GM12878 (cell line): ENCODE results near the gene TRAF3IP3. TPM values are rescaled to one million over a fixed set of nuclear protein-coding genes. Genes with fewer than 3 reads are reported as not detected.

Experiments used
- ATF7 ChIP-seq: fragments of 450-650 bp; IDR thresholded peaks from 2 replicates; pipeline ENCODE4 v1.6.1; 2016; ENCODE audit warnings: low read depth, mild to moderate bottlenecking
- CREB1 ChIP-seq: IDR thresholded peaks from 2 replicates; pipeline ENCODE4 v1.6.1; 2012; ENCODE audit warnings: low read depth, mild to moderate bottlenecking, inconsistent platforms
- KDM1A ChIP-seq: fragments of 200-600 bp; sonication (generic); IDR thresholded peaks from 2 replicates; pipeline ENCODE4 v1.6.1; 2016; ENCODE audit warnings: borderline replicate concordance
- NFYB ChIP-seq: IDR thresholded peaks from 2 replicates; pipeline ENCODE4 v1.6.1; 2011; ENCODE audit warnings: low read depth, mild to moderate bottlenecking, low read length, improper control_type of control experiment, moderate library complexity; ENCODE audit not compliant: insufficient read depth
- RCOR1 ChIP-seq: conservative IDR thresholded peaks from 2 replicates; pipeline ENCODE4 v1.6.1; 2012; ENCODE audit warnings: low read depth, low read length, improper control_type of control experiment
- SRF ChIP-seq, 2 experiments: IDR thresholded peaks; 2 replicates each; pipeline ENCODE4 v1.6.1; 2011; ENCODE audit warnings: low read depth in 2 of 2, low read length in 2 of 2, mild to moderate bottlenecking in 1 of 2, moderate library complexity in 1 of 2
- ZNF384 ChIP-seq: IDR thresholded peaks from 2 replicates; pipeline ENCODE4 v1.6.1; 2012; ENCODE audit warnings: low read depth, mild to moderate bottlenecking, low read length, improper control_type of control experiment, borderline replicate concordance
- polyA plus RNA-seq, 11 experiments: library from polyadenylated mRNA; depleted of rRNA in 4 of 11; unstranded in 6 of 11; stranded (reverse) in 5 of 11; fragments of >200 nt; fragmentation: Nextera tagmentation in 4 of 11; fragmentation: Illumina TruSeq in 1 of 11; extraction: Ambion mirVana in 4 of 11; extraction: Trizol in 1 of 11; gene quantifications; 1 replicate in 1 of 11; 2 replicates in 10 of 11; pipeline versions ENCODE4 v1.2.1 to v1.2.3, GENCODE V29; 2011 to 2016; ENCODE audit warnings: inconsistent platforms in 2 of 11, missing spikeins in 2 of 11, low read depth in 1 of 11
- total RNA-seq, 4 experiments: library from RNA; depleted of rRNA in 3 of 4; stranded (reverse); fragments of >200 nt in 3 of 4; fragmentation: Illumina TruSeq in 1 of 4; extraction: Trizol in 1 of 4; gene quantifications; 2 replicates each; pipeline versions ENCODE4 v1.2.1 to v1.2.3, GENCODE V29; 2013 to 2021
- TF ChIP-seq, protein P1 (sequence below): fragments of 450-650 bp; IDR thresholded peaks from 2 replicates; pipeline ENCODE4 v1.6.1; 2018; ENCODE audit warnings: mild to moderate bottlenecking, low read depth, moderate library complexity; ENCODE audit not compliant: partially characterized antibody
- TF ChIP-seq, protein P2 (sequence below): fragments of 450-650 bp; IDR thresholded peaks from 2 replicates; pipeline ENCODE4 v1.6.1; 2017; ENCODE audit warnings: antibody characterized with exemption, mild to moderate bottlenecking, moderate library complexity
- TF ChIP-seq, protein P3 (sequence below): IDR thresholded peaks from 2 replicates; pipeline ENCODE4 v1.6.1; 2012; ENCODE audit warnings: low read length, inconsistent platforms
- TF ChIP-seq, protein P4 (sequence below): IDR thresholded peaks from 2 replicates; pipeline ENCODE4 v1.6.1; 2011; ENCODE audit warnings: low read depth, mild to moderate bottlenecking, low read length, moderate library complexity, borderline replicate concordance; ENCODE audit errors: extremely low read depth
- TF ChIP-seq, protein P5 (sequence below): fragments of 450-650 bp; IDR thresholded peaks from 2 replicates; pipeline ENCODE4 v1.6.1; 2018; ENCODE audit warnings: borderline replicate concordance, mild to moderate bottlenecking; ENCODE audit not compliant: partially characterized antibody
- TF ChIP-seq, protein P6 (sequence below): fragments of 450-650 bp; formaldehyde crosslinking; IDR thresholded peaks from 2 replicates; pipeline ENCODE4 v1.4.0; 2022; ENCODE audit warnings: mild to moderate bottlenecking, moderate library complexity

TRAF3IP3 gene
- total and polyA plus RNA-seq, 10 of the 15 experiments (the other 5 are each of a cell fraction or from before 2014, with no cell fraction given), result 61.6 to 121 (median 96.5) TPM

DNA sequence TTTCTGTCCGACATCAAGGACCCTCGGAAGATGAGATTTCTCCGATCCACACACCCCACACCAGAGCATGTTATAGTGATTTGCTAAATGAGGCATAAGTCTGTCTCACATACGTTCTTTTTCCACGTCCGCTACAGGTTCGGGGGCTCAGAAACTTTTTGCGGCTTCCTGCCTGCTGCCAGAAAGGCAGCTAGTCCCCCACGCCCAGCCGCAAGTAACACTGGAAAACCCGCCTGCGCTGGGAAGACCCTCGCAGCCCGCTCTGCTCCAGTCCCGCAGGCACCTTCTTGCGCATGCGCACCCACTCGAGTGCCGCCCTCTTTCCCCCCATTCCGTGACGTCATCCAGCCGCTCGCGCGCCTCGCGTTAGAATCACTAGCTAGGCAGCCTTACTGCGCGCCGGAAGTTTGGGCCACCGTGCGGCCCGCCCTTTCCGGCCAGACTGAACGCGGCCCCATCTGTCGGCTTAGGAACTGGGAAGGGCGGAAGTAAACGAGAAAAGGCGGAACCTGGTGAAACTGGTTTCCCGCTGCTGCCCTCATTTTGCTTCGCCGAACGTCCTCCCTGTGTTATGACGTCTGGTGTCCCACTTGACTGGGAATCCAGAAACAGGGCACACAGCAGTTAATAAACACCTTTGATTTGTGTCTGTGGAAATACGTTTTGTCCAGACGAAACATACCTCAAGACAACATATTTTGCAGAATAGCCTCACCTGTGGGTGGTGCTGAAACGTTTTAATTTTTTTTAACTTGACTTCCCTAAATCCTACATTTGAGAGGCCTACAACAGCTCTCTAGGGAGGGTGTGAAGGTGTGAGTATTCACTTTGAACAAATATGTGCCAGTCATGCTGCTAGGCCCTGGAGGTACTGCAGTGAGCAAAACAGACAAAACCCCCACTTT, 28.7 kb downstream of the TRAF3IP3 start, which contains the start of gene C1orf74 (continued):
- TF ChIP-seq, protein P1, sequence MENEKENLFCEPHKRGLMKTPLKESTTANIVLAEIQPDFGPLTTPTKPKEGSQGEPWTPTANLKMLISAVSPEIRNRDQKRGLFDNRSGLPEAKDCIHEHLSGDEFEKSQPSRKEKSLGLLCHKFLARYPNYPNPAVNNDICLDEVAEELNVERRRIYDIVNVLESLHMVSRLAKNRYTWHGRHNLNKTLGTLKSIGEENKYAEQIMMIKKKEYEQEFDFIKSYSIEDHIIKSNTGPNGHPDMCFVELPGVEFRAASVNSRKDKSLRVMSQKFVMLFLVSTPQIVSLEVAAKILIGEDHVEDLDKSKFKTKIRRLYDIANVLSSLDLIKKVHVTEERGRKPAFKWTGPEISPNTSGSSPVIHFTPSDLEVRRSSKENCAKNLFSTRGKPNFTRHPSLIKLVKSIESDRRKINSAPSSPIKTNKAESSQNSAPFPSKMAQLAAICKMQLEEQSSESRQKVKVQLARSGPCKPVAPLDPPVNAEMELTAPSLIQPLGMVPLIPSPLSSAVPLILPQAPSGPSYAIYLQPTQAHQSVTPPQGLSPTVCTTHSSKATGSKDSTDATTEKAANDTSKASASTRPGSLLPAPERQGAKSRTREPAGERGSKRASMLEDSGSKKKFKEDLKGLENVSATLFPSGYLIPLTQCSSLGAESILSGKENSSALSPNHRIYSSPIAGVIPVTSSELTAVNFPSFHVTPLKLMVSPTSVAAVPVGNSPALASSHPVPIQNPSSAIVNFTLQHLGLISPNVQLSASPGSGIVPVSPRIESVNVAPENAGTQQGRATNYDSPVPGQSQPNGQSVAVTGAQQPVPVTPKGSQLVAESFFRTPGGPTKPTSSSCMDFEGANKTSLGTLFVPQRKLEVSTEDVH, result peak; percentile 75
- TF ChIP-seq, protein P2, sequence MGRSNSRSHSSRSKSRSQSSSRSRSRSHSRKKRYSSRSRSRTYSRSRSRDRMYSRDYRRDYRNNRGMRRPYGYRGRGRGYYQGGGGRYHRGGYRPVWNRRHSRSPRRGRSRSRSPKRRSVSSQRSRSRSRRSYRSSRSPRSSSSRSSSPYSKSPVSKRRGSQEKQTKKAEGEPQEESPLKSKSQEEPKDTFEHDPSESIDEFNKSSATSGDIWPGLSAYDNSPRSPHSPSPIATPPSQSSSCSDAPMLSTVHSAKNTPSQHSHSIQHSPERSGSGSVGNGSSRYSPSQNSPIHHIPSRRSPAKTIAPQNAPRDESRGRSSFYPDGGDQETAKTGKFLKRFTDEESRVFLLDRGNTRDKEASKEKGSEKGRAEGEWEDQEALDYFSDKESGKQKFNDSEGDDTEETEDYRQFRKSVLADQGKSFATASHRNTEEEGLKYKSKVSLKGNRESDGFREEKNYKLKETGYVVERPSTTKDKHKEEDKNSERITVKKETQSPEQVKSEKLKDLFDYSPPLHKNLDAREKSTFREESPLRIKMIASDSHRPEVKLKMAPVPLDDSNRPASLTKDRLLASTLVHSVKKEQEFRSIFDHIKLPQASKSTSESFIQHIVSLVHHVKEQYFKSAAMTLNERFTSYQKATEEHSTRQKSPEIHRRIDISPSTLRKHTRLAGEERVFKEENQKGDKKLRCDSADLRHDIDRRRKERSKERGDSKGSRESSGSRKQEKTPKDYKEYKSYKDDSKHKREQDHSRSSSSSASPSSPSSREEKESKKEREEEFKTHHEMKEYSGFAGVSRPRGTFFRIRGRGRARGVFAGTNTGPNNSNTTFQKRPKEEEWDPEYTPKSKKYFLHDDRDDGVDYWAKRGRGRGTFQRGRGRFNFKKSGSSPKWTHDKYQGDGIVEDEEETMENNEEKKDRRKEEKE, result no peak
- TF ChIP-seq ZNF384, result no peak
- TF ChIP-seq NFYB, result no peak
- TF ChIP-seq RCOR1, result peak; percentile 81; the same call in 1 of the 2 replicates
- TF ChIP-seq, protein P3, sequence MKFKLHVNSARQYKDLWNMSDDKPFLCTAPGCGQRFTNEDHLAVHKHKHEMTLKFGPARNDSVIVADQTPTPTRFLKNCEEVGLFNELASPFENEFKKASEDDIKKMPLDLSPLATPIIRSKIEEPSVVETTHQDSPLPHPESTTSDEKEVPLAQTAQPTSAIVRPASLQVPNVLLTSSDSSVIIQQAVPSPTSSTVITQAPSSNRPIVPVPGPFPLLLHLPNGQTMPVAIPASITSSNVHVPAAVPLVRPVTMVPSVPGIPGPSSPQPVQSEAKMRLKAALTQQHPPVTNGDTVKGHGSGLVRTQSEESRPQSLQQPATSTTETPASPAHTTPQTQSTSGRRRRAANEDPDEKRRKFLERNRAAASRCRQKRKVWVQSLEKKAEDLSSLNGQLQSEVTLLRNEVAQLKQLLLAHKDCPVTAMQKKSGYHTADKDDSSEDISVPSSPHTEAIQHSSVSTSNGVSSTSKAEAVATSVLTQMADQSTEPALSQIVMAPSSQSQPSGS, result peak; percentile 89
- TF ChIP-seq SRF (IDR thresholded peaks at IDR 0.05; ENCODE audit: low read depth in 2 of 2, low read length in 2 of 2), result no peak
- TF ChIP-seq, protein P4, sequence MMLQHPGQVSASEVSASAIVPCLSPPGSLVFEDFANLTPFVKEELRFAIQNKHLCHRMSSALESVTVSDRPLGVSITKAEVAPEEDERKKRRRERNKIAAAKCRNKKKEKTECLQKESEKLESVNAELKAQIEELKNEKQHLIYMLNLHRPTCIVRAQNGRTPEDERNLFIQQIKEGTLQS, result no peak
- TF ChIP-seq ATF7, result peak; percentile 99
- TF ChIP-seq, protein P5, sequence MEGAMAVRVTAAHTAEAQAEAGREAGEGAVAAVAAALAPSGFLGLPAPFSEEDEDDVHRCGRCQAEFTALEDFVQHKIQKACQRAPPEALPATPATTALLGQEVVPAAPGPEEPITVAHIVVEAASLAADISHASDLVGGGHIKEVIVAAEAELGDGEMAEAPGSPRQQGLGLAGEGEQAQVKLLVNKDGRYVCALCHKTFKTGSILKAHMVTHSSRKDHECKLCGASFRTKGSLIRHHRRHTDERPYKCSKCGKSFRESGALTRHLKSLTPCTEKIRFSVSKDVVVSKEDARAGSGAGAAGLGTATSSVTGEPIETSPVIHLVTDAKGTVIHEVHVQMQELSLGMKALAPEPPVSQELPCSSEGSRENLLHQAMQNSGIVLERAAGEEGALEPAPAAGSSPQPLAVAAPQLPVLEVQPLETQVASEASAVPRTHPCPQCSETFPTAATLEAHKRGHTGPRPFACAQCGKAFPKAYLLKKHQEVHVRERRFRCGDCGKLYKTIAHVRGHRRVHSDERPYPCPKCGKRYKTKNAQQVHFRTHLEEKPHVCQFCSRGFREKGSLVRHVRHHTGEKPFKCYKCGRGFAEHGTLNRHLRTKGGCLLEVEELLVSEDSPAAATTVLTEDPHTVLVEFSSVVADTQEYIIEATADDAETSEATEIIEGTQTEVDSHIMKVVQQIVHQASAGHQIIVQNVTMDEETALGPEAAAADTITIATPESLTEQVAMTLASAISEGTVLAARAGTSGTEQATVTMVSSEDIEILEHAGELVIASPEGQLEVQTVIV, result peak; percentile 61
- TF ChIP-seq KDM1A, result no peak
- peak; percentile 98 for TF ChIP-seq CREB1
- TF ChIP-seq, protein P6, sequence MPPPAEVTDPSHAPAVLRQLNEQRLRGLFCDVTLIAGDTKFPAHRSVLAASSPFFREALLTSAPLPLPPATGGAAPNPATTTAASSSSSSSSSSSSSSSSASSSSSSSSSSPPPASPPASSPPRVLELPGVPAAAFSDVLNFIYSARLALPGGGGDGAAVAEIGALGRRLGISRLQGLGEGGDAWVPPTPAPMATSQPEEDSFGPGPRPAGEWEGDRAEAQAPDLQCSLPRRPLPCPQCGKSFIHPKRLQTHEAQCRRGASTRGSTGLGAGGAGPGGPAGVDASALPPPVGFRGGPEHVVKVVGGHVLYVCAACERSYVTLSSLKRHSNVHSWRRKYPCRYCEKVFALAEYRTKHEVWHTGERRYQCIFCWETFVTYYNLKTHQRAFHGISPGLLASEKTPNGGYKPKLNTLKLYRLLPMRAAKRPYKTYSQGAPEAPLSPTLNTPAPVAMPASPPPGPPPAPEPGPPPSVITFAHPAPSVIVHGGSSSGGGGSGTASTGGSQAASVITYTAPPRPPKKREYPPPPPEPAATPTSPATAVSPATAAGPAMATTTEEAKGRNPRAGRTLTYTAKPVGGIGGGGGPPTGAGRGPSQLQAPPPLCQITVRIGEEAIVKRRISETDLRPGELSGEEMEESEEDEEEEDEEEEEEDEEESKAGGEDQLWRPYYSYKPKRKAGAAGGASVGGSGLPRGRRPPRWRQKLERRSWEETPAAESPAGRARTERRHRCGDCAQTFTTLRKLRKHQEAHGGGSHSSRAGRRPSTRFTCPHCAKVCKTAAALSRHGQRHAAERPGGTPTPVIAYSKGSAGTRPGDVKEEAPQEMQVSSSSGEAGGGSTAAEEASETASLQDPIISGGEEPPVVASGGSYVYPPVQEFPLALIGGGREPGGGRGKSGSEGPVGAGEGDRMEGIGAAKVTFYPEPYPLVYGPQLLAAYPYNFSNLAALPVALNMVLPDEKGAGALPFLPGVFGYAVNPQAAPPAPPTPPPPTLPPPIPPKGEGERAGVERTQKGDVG (CRISPR knock-in tag), result no peak
